Endodermal cell (in vitro differentiated cells): ENCODE measurements around the gene COX10. TPM values are rescaled to one million over a fixed set of nuclear protein-coding genes. Genes with fewer than 3 reads are reported as not detected.

Experiments used
- DNase-seq: peaks from one replicate; pipeline ENCODE4 v3.0.0-alpha.2; 2017
- H3K27ac ChIP-seq: 2 replicates; pipeline ENCODE4 v1.5.1; 2013; ENCODE audit warnings: mild to moderate bottlenecking, low read depth, low read length, moderate library complexity
- H3K27me3 ChIP-seq: 2 replicates; pipeline ENCODE4 v1.6.1; 2013; ENCODE audit warnings: mild to moderate bottlenecking, low read length, moderate library complexity; ENCODE audit not compliant: insufficient read depth, control insufficient read depth, poor library complexity, severe bottlenecking
- H3K36me3 ChIP-seq: 2 replicates; pipeline ENCODE4 v1.7.0; 2013; ENCODE audit warnings: mild to moderate bottlenecking, low read length, moderate library complexity; ENCODE audit not compliant: control insufficient read depth, insufficient read depth
- H3K4me1 ChIP-seq: one replicate; pipeline ENCODE4 v1.7.0; 2013; ENCODE audit warnings: low read length; ENCODE audit not compliant: control insufficient read depth, insufficient read depth
- H3K4me3 ChIP-seq: 2 replicates; pipeline ENCODE4 v1.5.1; 2013; ENCODE audit warnings: mild to moderate bottlenecking, low read length, moderate library complexity
- H3K9ac ChIP-seq: 2 replicates; pipeline ENCODE4 v1.6.1; 2013; ENCODE audit warnings: mild to moderate bottlenecking, low read length, moderate library complexity; ENCODE audit not compliant: poor library complexity, severe bottlenecking; ENCODE audit errors: extremely low read depth
- H3K9me3 ChIP-seq: 2 replicates; pipeline ENCODE4 v1.6.1; 2013; ENCODE audit warnings: mild to moderate bottlenecking, low read length, moderate library complexity; ENCODE audit not compliant: control insufficient read depth
- H3K27ac Mint-ChIP-seq: 2 replicates; pipeline ENCODE4 v1.8.0; 2020; ENCODE audit warnings: mixed read lengths
- H3K27me3 Mint-ChIP-seq: 2 replicates; pipeline ENCODE4 v1.8.0; 2021; ENCODE audit warnings: mild to moderate bottlenecking, mixed read lengths; ENCODE audit not compliant: insufficient read depth
- H3K36me3 Mint-ChIP-seq: 2 replicates; pipeline ENCODE4 v1.8.0; 2020; ENCODE audit warnings: low read depth, mixed read lengths
- H3K4me1 Mint-ChIP-seq: 2 replicates; pipeline ENCODE4 v1.8.0; 2020; ENCODE audit warnings: mixed read lengths
- H3K4me3 Mint-ChIP-seq: 2 replicates; pipeline ENCODE4 v1.8.0; 2020; ENCODE audit warnings: mild to moderate bottlenecking, moderate library complexity, mixed read lengths
- H3K9me3 Mint-ChIP-seq: 2 replicates; pipeline ENCODE4 v1.8.0; 2020; ENCODE audit warnings: mild to moderate bottlenecking, mixed read lengths
- CTCF ChIP-seq: fragments of 200-600 bp; sonication (generic); conservative IDR thresholded peaks from 2 replicates; pipeline ENCODE4 v1.5.0; 2021; ENCODE audit warnings: antibody characterized with exemption, mild to moderate bottlenecking
- WGBS, 2 experiments: methylation state at CpG; one replicate each; pipeline versions ENCODE4 v1.1.5 to v1.1.7; 2013; ENCODE audit warnings: missing lambda C conversion rate in 2 of 2, mixed read lengths in 1 of 2; ENCODE audit not compliant: insufficient coverage in 1 of 2, insufficient read length in 1 of 2; 5-methylcytosine and 5-hydroxymethylcytosine counted together
- total RNA-seq, 2 donors: library from RNA; stranded (reverse); fragmentation: NEBNext Ultra II Directional in 1 of 2; extraction: Animal tissue kit (Norgen Biotek cat#: 25700) in 1 of 2; gene quantifications; 2 replicates in 1 of 2; 3 replicates in 1 of 2; pipeline ENCODE4 v1.2.1, GENCODE V29; 2021

Gene COX10
- total RNA-seq, 2 donors from 2014 or later = 15.0 to 15.4 TPM

GRCh38 chr17:14202388-14203166 lies 133.3 kb downstream of the COX10 start:
- Histone ChIP-seq H3K27ac (no peak overlapping the region), H3K36me3 (peaks cover 12% of the 10 kb centered on the region), H3K4me1 (no peaks in the 10 kb centered on the region), H3K27me3 (no peaks in the 10 kb centered on the region), H3K9me3 (no peaks in the 10 kb centered on the region), H3K4me3 (no peak overlapping the region), H3K9ac (no peak overlapping the region)
- H3K4me3 Mint-ChIP-seq = no peak overlapping the region
- peaks cover 14% of the 10 kb centered on the region for H3K4me1 Mint-ChIP-seq
- WGBS, 2 experiments = 90 to 98% methylated on average over 5 to 10 of the region's 10 CpGs
- H3K27me3 Mint-ChIP-seq = no peaks in the 10 kb centered on the region
- no peak for DNase-seq
- TF ChIP-seq CTCF = no peak
- H3K27ac Mint-ChIP-seq = no peak overlapping the region
- peaks cover 7% of the 10 kb centered on the region for H3K36me3 Mint-ChIP-seq
- H3K9me3 Mint-ChIP-seq = no peaks in the 10 kb centered on the region

- peaks cover 8% of the 10 kb centered on the region for H3K36me3 Mint-ChIP-seq
- no peaks in the 10 kb centered on the region for H3K27me3 ChIP-seq
- H3K27ac ChIP-seq = no peak overlapping the region
- no peak overlapping the region for H3K9ac ChIP-seq
- no peaks in the 10 kb centered on the region for H3K27me3 Mint-ChIP-seq
- WGBS, 2 experiments = 86% methylated on average over 3 of the region's 3 CpGs
- no peaks in the 10 kb centered on the region for H3K9me3 ChIP-seq
- H3K36me3 ChIP-seq = peaks cover 10% of the 10 kb centered on the region
- no peak overlapping the region for H3K27ac Mint-ChIP-seq
- no peak overlapping the region for H3K4me3 Mint-ChIP-seq
- TF ChIP-seq CTCF = peak; percentile 70
- DNase-seq = no peak
- H3K4me1 Mint-ChIP-seq = peaks cover 6% of the 10 kb centered on the region
- no peak overlapping the region for H3K4me3 ChIP-seq
- no peaks in the 10 kb centered on the region for H3K9me3 Mint-ChIP-seq
- no peaks in the 10 kb centered on the region for H3K4me1 ChIP-seq
Measured at GRCh38 chr17:14203388-14203787, 134.1 kb downstream of the COX10 start.

GRCh38 chr17:14204084-14204483 lies 134.8 kb downstream of the COX10 start:
- WGBS, 2 experiments = 67 to 75% methylated on average over 4 to 5 of the region's 5 CpGs
- Histone ChIP-seq H3K27me3 (no peaks in the 10 kb centered on the region), H3K4me1 (no peaks in the 10 kb centered on the region), H3K36me3 (peaks cover 9% of the 10 kb centered on the region), H3K9ac (no peak overlapping the region), H3K4me3 (no peak overlapping the region), H3K27ac (no peak overlapping the region), H3K9me3 (no peaks in the 10 kb centered on the region)
- H3K9me3 Mint-ChIP-seq = no peaks in the 10 kb centered on the region
- no peak overlapping the region for H3K27ac Mint-ChIP-seq
- TF ChIP-seq CTCF = no peak
- H3K36me3 Mint-ChIP-seq = peaks cover 8% of the 10 kb centered on the region
- peaks cover 6% of the 10 kb centered on the region for H3K4me1 Mint-ChIP-seq
- H3K4me3 Mint-ChIP-seq = no peak overlapping the region
- no peak for DNase-seq
- no peaks in the 10 kb centered on the region for H3K27me3 Mint-ChIP-seq
